Mesothelial cell of epicardium (in vitro differentiated cells): ENCODE results near the gene ARL6IP5. TPM values are rescaled to one million over a fixed set of nuclear protein-coding genes. Genes with fewer than 3 reads are reported as not detected.

Experiments
- DNase-seq, 2 experiments: peaks; one replicate each; pipeline ENCODE4 v3.0.0; 2021; ENCODE audit warnings: low spot score in 2 of 2; ENCODE audit not compliant: unreplicated experiment in 2 of 2
- H3K27ac Mint-ChIP-seq: 2 replicates; pipeline ENCODE4 v1.8.0; 2021; ENCODE audit warnings: mixed read lengths
- H3K27me3 Mint-ChIP-seq: 2 replicates; pipeline ENCODE4 v1.8.0; 2021; ENCODE audit warnings: low read depth, mixed read lengths
- H3K36me3 Mint-ChIP-seq: 2 replicates; pipeline ENCODE4 v1.8.0; 2021; ENCODE audit warnings: mixed read lengths
- H3K4me1 Mint-ChIP-seq: 2 replicates; pipeline ENCODE4 v1.8.0; 2021; ENCODE audit warnings: mixed read lengths
- H3K4me3 Mint-ChIP-seq: 2 replicates; pipeline ENCODE4 v1.8.0; 2021; ENCODE audit warnings: mild to moderate bottlenecking, moderate library complexity, mixed read lengths
- H3K9me3 Mint-ChIP-seq: 2 replicates; pipeline ENCODE4 v1.8.0; 2021; ENCODE audit warnings: mixed read lengths
- CTCF ChIP-seq: fragments of 200-600 bp; sonication (generic); IDR thresholded peaks from one replicate; pipeline ENCODE4 v1.5.0; 2021; ENCODE audit warnings: antibody characterized with exemption; ENCODE audit not compliant: unreplicated experiment
- total RNA-seq: library from RNA; stranded (reverse); gene quantifications from 3 replicates; pipeline ENCODE4 v1.2.1, GENCODE V29; 2021

ARL6IP5 gene
- total RNA-seq, 1 donor from 2014 or later: 48.9 TPM

DNA sequence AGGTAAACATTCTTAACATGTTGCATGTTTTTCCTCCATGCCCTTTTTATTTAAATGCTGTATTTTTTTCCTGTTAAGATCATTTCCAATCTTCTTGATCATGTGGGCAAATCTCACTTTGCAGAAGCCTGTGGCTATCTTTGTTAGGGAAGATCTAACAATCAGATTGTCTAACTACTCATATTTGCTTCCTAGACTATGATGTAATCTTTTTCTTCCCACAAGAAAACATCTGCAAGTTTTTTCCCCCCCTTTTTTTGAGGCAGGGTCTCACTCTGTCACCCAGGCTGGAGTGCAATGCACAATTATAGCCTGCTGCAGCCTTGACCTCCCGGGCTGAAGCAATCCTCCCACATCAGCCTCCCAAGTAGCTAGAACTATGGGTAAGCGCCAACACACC lies 52.7 kb downstream of the ARL6IP5 start:
- H3K27ac Mint-ChIP-seq: peak overlapping the region; percentile 22
- DNase-seq: no peak
- H3K27me3 Mint-ChIP-seq: no peaks in the 10 kb centered on the region
- H3K4me1 Mint-ChIP-seq: peaks cover 19% of the 10 kb centered on the region
- H3K36me3 Mint-ChIP-seq: no peaks in the 10 kb centered on the region
- H3K4me3 Mint-ChIP-seq: no peak overlapping the region
- TF ChIP-seq CTCF: no peak
- no peaks in the 10 kb centered on the region for H3K9me3 Mint-ChIP-seq

GRCh38 chr3:69141313-69141712 lies 56.6 kb downstream of the ARL6IP5 start:
- no peak overlapping the region for H3K27ac Mint-ChIP-seq
- TF ChIP-seq CTCF: no peak
- no peaks in the 10 kb centered on the region for H3K36me3 Mint-ChIP-seq
- H3K27me3 Mint-ChIP-seq: no peaks in the 10 kb centered on the region
- DNase-seq: no peak
- no peaks in the 10 kb centered on the region for H3K9me3 Mint-ChIP-seq
- no peak overlapping the region for H3K4me3 Mint-ChIP-seq
- H3K4me1 Mint-ChIP-seq: peaks cover 29% of the 10 kb centered on the region

DNA sequence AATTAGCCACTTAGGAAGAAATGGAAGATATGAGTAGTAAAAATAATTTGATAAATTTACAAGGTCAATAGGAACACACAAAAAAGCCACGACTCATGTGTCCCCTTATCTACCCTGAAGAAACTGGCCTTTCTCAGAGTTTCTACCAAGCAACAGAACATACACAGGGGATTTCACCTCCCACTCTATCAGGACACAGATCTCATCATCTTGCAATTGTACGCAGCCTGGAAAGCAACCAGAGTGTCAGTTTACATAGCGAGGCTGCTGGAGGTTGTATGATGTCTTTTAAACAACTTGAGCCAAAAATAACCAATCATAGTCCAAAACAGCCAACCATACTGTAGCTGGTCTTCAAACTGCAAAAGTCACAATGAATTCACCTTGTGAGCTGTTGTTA lies 57.4 kb downstream of the ARL6IP5 start:
- Mint-ChIP-seq H3K4me1 (peaks cover 21% of the 10 kb centered on the region), H3K27me3 (no peaks in the 10 kb centered on the region), H3K27ac (no peak overlapping the region), H3K9me3 (no peaks in the 10 kb centered on the region), H3K4me3 (no peak overlapping the region), H3K36me3 (no peaks in the 10 kb centered on the region)
- no peak for TF ChIP-seq CTCF
- no peak for DNase-seq

GRCh38 chr3:69142797-69143454 lies 58.2 kb downstream of the ARL6IP5 start:
- H3K9me3 Mint-ChIP-seq: no peaks in the 10 kb centered on the region
- H3K4me1 Mint-ChIP-seq: peaks cover 16% of the 10 kb centered on the region
- H3K27me3 Mint-ChIP-seq: no peaks in the 10 kb centered on the region
- no peaks in the 10 kb centered on the region for H3K36me3 Mint-ChIP-seq
- no peak for DNase-seq
- no peak overlapping the region for H3K4me3 Mint-ChIP-seq
- H3K27ac Mint-ChIP-seq: no peak overlapping the region
- TF ChIP-seq CTCF: no peak

- H3K27me3 Mint-ChIP-seq: no peaks in the 10 kb centered on the region
- no peak overlapping the region for H3K4me3 Mint-ChIP-seq
- H3K9me3 Mint-ChIP-seq: no peaks in the 10 kb centered on the region
- DNase-seq: no peak
- H3K27ac Mint-ChIP-seq: no peak overlapping the region
- H3K4me1 Mint-ChIP-seq: peaks cover 16% of the 10 kb centered on the region
- H3K36me3 Mint-ChIP-seq: no peaks in the 10 kb centered on the region
- TF ChIP-seq CTCF: no peak
These were observed 58.9 kb downstream of the ARL6IP5 start for GRCh38 chr3:69143612-69144011.
